ENCODE measurements around the gene GPN3.
"Not testable (repeated sequence)": the region's sequence is repeated elsewhere in the genome, so short reads cannot be mapped to it uniquely, and the experiment has no call there.

- TF ChIP-seq CTCF, POLR2A (IDR thresholded peaks at IDR 0.05): not testable (repeated sequence)
Measured at GRCh38 chr12:110417113-110417512, 50.9 kb downstream of the GPN3 start.
